HG03175 (cell line): Measurements from ENCODE around the gene MBTD1.
"Not testable (repeated sequence)": the region's sequence is repeated elsewhere in the genome, so short reads cannot be mapped to it uniquely, and the experiment has no call there.

ENCODE experiments used
- ATAC-seq: cut with Tn5 transposase; IDR thresholded peaks from one replicate; pipeline ENCODE4 v1.9.1; 2021; ENCODE audit warnings: mild to moderate bottlenecking, moderate library complexity; ENCODE audit not compliant: unreplicated experiment

The MBTD1 gene

GRCh38 chr17:51259564-51260236 is at the start of gene MBTD1:
Gene MBTD1, minus strand, starts transcription at chr17:51260049. Its CDS starts 34,888 bp downstream, at chr17:51225161.
- ATAC-seq = peak; percentile 78

GRCh38 chr17:51305182-51305581 is 45.3 kb upstream of the MBTD1 start:
- no peak for ATAC-seq

GRCh38 chr17:51299859-51300258 is 40.0 kb upstream of the MBTD1 start:
- ATAC-seq = no peak

GRCh38 chr17:51298508-51299371 is 38.9 kb upstream of the MBTD1 start:
- ATAC-seq = no peak

GRCh38 chr17:51294338-51294737 is 34.5 kb upstream of the MBTD1 start:
- ATAC-seq = not testable (repeated sequence)

- ATAC-seq = no peak
These were observed 29.9 kb upstream of the MBTD1 start for GRCh38 chr17:51289696-51290111.

GRCh38 chr17:51287412-51287811 is 27.6 kb upstream of the MBTD1 start:
- no peak for ATAC-seq

GRCh38 chr17:51279183-51279582 is 19.3 kb upstream of the MBTD1 start:
- ATAC-seq = no peak

- ATAC-seq = no peak
These were observed 15.5 kb upstream of the MBTD1 start for GRCh38 chr17:51275381-51275780.

GRCh38 chr17:51272812-51273211 is 13.0 kb upstream of the MBTD1 start:
- ATAC-seq = no peak

- ATAC-seq = no peak
These were observed 10.8 kb upstream of the MBTD1 start for GRCh38 chr17:51270636-51271035.

GRCh38 chr17:51269991-51270390 is 10.1 kb upstream of the MBTD1 start:
- no peak for ATAC-seq

GRCh38 chr17:51264466-51264865 is 4.6 kb upstream of the MBTD1 start:
- not testable (repeated sequence) for ATAC-seq

GRCh38 chr17:51263006-51263405 is 3.2 kb upstream of the MBTD1 start:
- no peak for ATAC-seq

GRCh38 chr17:51261024-51261963 is 1.4 kb upstream of the MBTD1 start:
- ATAC-seq = peak; percentile 2

- peak; percentile 71 for ATAC-seq
These were observed 581 bp upstream of the MBTD1 start, which contains the start of gene UTP18 for GRCh38 chr17:51260237-51261023. Gene UTP18, plus strand, starts transcription at chr17:51260546. Its CDS starts 39 bp downstream, at chr17:51260585.

- ATAC-seq = no peak
These were observed 889 bp downstream of the MBTD1 start for GRCh38 chr17:51258756-51259563.

- no peak for ATAC-seq
These were observed 2.4 kb downstream of the MBTD1 start for GRCh38 chr17:51257150-51258081.
